HepG2 (cell line): ENCODE data around the gene SKI. TPM values are rescaled to one million over a fixed set of nuclear protein-coding genes. Genes with fewer than 3 reads are reported as not detected.

ENCODE experiments used
- CEBPB ChIP-seq: IDR thresholded peaks from 2 replicates; pipeline ENCODE4 v1.6.1; 2011; ENCODE audit warnings: low read depth, low read length, improper control_type of control experiment, borderline replicate concordance
- EZH2 ChIP-seq: conservative IDR thresholded peaks from 2 replicates; pipeline ENCODE4 v1.6.1; 2012; ENCODE audit warnings: mild to moderate bottlenecking, low read depth, low read length, moderate library complexity
- GATAD2A ChIP-seq: IDR thresholded peaks from 2 replicates; pipeline ENCODE4 v1.6.1; 2016
- ZBTB38 ChIP-seq: sonication (generic); formaldehyde crosslinking; IDR thresholded peaks from 2 replicates; pipeline ENCODE4 v1.5.1; 2020; ENCODE audit warnings: mild to moderate bottlenecking, missing genetic modification reagents
- ZBTB42 ChIP-seq: sonication (generic); formaldehyde crosslinking; IDR thresholded peaks from 2 replicates; pipeline ENCODE4 v1.5.0; 2020; ENCODE audit warnings: mild to moderate bottlenecking, missing genetic modification reagents
- ZC3H4 ChIP-seq: sonication (generic); formaldehyde crosslinking; IDR thresholded peaks from 2 replicates; pipeline ENCODE4 v1.4.0; 2020; ENCODE audit warnings: missing genetic modification reagents, borderline replicate concordance
- ZNF580 ChIP-seq: IDR thresholded peaks from 2 replicates; pipeline ENCODE4 v1.6.1; 2016; ENCODE audit warnings: low read depth, borderline replicate concordance
- ZNF709 ChIP-seq: sonication (generic); formaldehyde crosslinking; IDR thresholded peaks from 2 replicates; pipeline ENCODE4 v1.5.0; 2020; ENCODE audit warnings: mild to moderate bottlenecking, missing genetic modification reagents
- ZNF839 ChIP-seq: sonication (generic); formaldehyde crosslinking; IDR thresholded peaks from 2 replicates; pipeline ENCODE4 v1.4.0; 2020; ENCODE audit warnings: missing genetic modification reagents, mild to moderate bottlenecking, borderline replicate concordance
- polyA plus RNA-seq, 8 experiments: library from polyadenylated mRNA; depleted of rRNA in 3 of 8; stranded (reverse) in 7 of 8; unstranded in 1 of 8; fragments of >200 nt; fragmentation: Illumina TruSeq in 4 of 8; extraction: Trizol in 4 of 8; gene quantifications; 2 replicates each; pipeline versions ENCODE4 v1.2.1 to v1.2.3, GENCODE V29; 2011 to 2016; ENCODE audit warnings: low read depth in 4 of 8, missing spikeins in 1 of 8, mixed read lengths in 1 of 8; ENCODE audit not compliant: insufficient read depth in 1 of 8
- total RNA-seq, 5 experiments: library from RNA; depleted of rRNA; stranded (reverse); fragments of >200 nt; fragmentation: Illumina TruSeq; extraction: Trizol; gene quantifications; 2 replicates each; pipeline ENCODE4 v1.2.3, GENCODE V29; 2016; ENCODE audit warnings: low read depth in 1 of 5
- TF ChIP-seq, protein P1 (sequence below): sonication (generic); formaldehyde crosslinking; IDR thresholded peaks from 2 replicates; pipeline ENCODE4 v1.5.0; 2020; ENCODE audit warnings: mild to moderate bottlenecking, missing genetic modification reagents, moderate library complexity
- TF ChIP-seq, protein P2 (sequence below): sonication (generic); formaldehyde crosslinking; IDR thresholded peaks from 2 replicates; pipeline ENCODE4 v1.4.0; 2020; ENCODE audit warnings: missing genetic modification reagents

Gene SKI
- total and polyA plus RNA-seq, 2 of the 13 experiments (the other 11 are each of a cell fraction or from before 2014, with no cell fraction given), result 4.7 to 6.9 TPM

DNA sequence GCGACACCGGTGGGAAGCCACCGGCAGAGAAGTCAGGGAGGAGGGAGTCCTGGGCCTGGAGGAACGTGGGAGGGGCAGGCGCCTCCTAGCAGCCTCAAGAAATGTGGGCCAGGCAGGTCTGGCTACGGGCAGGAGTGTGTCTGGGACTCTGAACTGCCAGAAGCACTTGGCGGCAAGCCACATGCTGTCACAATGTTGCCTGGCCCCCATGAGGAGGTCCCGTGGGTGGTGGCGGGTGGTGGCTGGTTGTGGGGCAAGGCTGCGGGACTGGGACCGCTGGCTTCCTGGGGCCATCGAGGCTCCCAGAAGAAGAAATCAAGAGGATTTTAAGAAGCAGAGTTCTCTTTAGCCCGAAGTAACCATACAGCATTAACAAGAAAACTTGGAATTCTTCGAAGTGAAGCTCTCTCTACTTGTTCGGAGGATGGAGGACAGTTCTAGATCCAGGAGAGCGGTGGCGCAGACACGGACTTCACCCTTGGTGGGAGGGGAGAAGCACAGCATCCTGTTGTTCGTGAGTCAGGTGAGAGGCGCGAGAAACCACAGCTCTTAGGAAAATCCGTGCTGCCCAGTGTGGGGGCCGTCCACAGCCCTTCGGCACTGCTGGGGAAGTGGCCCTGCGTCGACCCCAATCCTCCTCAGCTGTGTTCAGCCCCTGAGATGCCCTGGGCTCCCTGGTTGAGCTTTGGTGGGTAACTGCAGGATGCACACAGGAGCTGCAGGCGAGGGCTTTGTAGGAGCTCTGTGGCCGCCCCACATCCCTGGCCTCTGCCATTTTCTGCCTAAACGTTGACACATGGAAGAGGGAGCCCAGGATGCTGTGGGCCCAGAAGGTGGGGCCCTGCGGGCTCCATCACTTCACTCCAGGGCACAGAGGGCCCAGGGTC is 12.4 kb downstream of the SKI start (continued):
- TF ChIP-seq, protein P1, sequence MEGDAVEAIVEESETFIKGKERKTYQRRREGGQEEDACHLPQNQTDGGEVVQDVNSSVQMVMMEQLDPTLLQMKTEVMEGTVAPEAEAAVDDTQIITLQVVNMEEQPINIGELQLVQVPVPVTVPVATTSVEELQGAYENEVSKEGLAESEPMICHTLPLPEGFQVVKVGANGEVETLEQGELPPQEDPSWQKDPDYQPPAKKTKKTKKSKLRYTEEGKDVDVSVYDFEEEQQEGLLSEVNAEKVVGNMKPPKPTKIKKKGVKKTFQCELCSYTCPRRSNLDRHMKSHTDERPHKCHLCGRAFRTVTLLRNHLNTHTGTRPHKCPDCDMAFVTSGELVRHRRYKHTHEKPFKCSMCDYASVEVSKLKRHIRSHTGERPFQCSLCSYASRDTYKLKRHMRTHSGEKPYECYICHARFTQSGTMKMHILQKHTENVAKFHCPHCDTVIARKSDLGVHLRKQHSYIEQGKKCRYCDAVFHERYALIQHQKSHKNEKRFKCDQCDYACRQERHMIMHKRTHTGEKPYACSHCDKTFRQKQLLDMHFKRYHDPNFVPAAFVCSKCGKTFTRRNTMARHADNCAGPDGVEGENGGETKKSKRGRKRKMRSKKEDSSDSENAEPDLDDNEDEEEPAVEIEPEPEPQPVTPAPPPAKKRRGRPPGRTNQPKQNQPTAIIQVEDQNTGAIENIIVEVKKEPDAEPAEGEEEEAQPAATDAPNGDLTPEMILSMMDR (CRISPR knock-in tag), result 0 out of 2 replicates have a peak, but pooled peaks have one; percentile 2
- peak; percentile 24; the same call in 1 of the 2 replicates for TF ChIP-seq ZBTB38 (CRISPR knock-in tag)
- no peak for TF ChIP-seq ZC3H4 (CRISPR knock-in tag)
- no peak for TF ChIP-seq EZH2
- TF ChIP-seq GATAD2A (CRISPR knock-in tag), result 0 out of 2 replicates have a peak, but pooled peaks have one; percentile 13
- TF ChIP-seq ZNF580, result no peak
- TF ChIP-seq ZNF709 (CRISPR knock-in tag), result no peak
- no peak for TF ChIP-seq ZBTB42 (CRISPR knock-in tag)
- TF ChIP-seq, protein P2, sequence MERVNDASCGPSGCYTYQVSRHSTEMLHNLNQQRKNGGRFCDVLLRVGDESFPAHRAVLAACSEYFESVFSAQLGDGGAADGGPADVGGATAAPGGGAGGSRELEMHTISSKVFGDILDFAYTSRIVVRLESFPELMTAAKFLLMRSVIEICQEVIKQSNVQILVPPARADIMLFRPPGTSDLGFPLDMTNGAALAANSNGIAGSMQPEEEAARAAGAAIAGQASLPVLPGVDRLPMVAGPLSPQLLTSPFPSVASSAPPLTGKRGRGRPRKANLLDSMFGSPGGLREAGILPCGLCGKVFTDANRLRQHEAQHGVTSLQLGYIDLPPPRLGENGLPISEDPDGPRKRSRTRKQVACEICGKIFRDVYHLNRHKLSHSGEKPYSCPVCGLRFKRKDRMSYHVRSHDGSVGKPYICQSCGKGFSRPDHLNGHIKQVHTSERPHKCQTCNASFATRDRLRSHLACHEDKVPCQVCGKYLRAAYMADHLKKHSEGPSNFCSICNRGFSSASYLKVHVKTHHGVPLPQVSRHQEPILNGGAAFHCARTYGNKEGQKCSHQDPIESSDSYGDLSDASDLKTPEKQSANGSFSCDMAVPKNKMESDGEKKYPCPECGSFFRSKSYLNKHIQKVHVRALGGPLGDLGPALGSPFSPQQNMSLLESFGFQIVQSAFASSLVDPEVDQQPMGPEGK (CRISPR knock-in tag), result peak; percentile 44; the same call in 1 of the 2 replicates
- TF ChIP-seq CEBPB, result 0 out of 2 replicates have a peak, but pooled peaks have one; percentile 3
- no peak for TF ChIP-seq ZNF839 (CRISPR knock-in tag)
